DMS 273 treated with DMSO at 0.1 percent for 48 hours (cell line): Measurements from ENCODE around the gene TNNI3.
"Not testable (repeated sequence)": the region's sequence is repeated elsewhere in the genome, so short reads cannot be mapped to it uniquely, and the experiment has no call there.

Experiments used
- DNase-seq: peaks from one replicate; lab custom pipeline; 2025; lab: John Stamatoyannopoulos, UW

TNNI3 gene

DNA sequence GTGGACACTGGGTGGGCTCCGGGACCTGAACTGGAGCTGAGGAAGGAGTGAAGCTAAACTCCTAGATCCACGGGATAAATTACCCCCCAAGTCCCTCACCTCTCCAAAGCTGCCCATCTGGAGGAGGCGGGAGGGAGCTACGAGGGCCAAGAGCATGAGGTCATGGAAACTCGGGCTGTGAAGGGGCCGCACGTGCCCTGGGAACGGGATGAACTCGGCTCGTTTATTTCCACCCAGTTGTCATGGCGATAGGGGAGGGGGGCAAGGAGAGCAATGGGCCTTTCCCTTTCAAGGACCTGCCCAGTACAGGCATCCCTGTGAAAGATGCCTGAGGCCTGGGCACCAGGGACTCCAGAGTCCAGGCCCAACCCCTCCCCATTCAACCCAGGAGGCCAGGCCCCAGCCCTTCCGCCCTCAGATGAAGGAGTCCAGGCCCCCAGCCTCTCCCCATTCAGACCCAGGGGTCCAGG, 43.9 kb downstream of the TNNI3 start:
- no peak for DNase-seq

GRCh38 chr19:55112777-55113569, 44.6 kb downstream of the TNNI3 start:
- DNase-seq: no peak

DNA sequence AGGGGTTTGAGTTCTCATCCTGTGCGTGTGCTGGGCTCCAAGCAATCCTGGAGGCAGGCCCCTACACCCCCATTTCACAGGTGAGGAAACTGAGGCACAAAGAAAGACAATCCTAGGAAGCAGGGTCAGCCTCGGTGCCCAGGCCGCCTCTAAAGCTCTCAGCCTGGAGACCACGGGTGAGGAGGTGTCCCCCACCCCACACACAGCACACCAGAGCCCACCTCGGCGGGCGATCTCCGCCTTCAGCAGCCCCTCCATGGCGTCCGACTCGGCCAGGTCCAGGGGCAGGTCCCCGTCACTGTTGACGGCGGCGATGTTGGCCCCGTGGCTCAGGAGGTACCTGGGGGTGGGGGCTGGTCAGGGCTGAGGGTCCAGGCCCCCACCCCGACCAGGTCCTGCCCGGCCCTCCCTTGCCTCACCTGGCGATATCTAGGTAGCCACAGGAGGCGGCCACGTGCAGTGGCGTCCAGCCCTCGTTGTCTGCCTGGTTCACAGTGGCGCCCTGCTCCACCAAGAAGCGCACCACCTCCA, 45.2 kb downstream of the TNNI3 start:
- DNase-seq: no peak

DNA sequence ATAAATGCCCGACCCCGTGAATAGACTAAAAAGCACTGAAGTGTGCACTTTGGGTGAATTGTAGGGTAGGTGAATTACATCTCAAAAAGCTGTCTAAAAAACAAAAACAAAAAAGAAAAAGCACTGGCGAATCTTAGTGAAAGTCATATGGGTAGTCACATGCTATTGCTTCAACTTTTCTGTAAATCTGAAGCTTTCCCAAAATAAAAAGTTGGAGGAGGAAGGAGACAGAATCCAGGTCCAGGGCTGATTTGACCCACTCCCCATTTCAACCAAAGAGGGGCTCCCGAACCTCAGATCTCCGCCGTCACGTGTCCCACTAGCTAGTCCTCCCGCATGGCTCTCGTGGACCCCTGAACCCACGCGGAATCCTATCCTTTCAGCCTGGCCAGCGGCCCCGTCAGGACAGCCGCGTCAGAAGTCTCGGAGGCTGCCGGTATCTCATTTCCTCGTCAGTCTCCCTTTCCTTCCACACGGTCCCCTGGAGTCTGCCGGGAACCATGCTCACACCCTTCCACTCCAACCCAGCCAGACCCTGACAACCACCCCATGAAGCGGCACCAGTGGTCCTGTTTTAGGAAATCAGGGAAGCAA, 46.2 kb downstream of the TNNI3 start:
- DNase-seq: no peak

DNA sequence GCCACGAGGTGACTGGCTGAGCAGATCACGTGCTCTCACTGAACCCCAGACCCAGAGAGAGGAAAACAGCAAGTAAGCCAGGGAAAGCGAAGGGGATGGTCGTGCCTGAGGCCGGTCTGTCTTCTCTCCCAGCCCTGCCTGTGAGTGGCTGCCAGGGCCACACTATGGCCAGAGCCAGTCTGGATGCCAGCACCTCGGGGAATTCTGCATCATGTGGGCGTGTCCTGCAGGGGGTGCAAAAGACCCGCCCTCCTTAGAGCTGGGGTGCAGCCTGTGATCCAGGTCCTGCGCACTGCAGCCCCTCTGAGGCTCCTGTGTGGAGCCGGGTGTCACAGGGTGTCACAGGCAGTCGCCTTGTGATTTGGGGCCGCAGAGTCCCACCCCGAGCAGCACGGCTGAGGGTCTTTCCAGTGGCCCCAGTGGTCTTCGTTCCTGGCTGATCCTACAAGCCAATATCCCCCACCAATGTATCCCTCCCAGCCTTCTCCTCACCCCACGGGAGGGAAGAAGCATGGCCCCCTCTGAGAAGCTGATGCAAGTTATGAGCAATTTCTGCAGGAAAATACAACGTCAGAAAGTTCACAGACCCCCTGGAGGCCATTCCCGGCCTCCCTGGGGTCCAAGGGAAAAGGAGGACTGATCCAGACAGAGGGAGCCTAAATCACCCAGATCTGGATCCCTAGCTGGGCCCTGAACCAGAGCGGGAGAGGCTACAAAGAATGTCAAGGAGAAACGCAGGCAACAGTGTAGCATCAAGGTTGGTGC, 47.8 kb downstream of the TNNI3 start:
- DNase-seq: no peak

DNA sequence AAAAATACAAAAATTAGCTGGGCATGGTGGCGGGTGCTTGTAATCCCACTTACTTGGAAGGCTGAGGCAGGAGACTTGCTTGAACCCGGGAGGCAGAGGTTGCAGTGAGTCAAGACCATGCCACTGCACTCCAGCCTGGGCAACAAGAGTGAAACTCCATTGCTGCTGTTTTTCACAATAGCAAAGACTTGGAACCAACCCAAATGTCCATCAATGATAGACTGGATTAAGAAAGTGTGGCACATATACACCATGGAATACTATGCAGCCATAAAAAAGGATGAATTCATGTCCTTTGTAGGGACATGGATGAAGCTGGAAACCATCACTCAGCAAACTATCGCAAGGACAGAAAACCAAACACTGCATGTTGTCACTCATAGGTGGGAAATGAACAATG, 50.3 kb downstream of the TNNI3 start:
- DNase-seq: not testable (repeated sequence)

- no peak for DNase-seq
Measured at GRCh38 chr19:55106591-55106990, 50.9 kb downstream of the TNNI3 start.

- no peak for DNase-seq
Measured at GRCh38 chr19:55105237-55105636, 52.3 kb downstream of the TNNI3 start.

GRCh38 chr19:55103190-55103589, 54.3 kb downstream of the TNNI3 start:
- no peak for DNase-seq
